Pancreas (tissue), 10 donors: ENCODE results near the gene PTPN5. TPM values are rescaled to one million over a fixed set of nuclear protein-coding genes. Genes with fewer than 3 reads are reported as not detected.

Experiments used
- ATAC-seq, 4 donors: fragments of 200-7000 bp; cut with Tn5 transposase; one replicate each; pipeline versions ENCODE4 v1.8.0 to v1.9.1; 2020; ENCODE audit warnings: mild to moderate bottlenecking in 4 of 4, moderate library complexity in 4 of 4
- DNase-seq, 6 donors: peaks; one replicate each; pipeline ENCODE4 v3.0.0-alpha.2; 2020
- FAIRE-seq: peaks from 2 replicates; lab custom pipeline; 2012; peaks lifted over from hg19 to GRCh38; lab: Jason Lieb, UNC
- H3K27ac ChIP-seq, 4 donors: fragments of 200-600 bp; sonication (generic); 1 replicate in 3 of 4; 2 replicates in 1 of 4; pipeline versions ENCODE4 v1.5.0 to v1.8.0; 2020
- H3K27me3 ChIP-seq, 4 donors: fragments of 200-600 bp; one replicate each; pipeline ENCODE4 v1.8.0; 2021
- H3K36me3 ChIP-seq, 3 donors: fragments of 200-600 bp; sonication (generic) in 1 of 3; one replicate each; pipeline versions ENCODE4 v1.5.0 to v1.8.0; 2020 to 2021
- H3K4me1 ChIP-seq, 3 donors: fragments of 200-600 bp; one replicate each; pipeline ENCODE4 v1.8.0; 2021
- H3K4me3 ChIP-seq, 4 donors: fragments of 200-600 bp; sonication (generic) in 2 of 4; one replicate each; pipeline versions ENCODE4 v1.5.0 to v1.8.0; 2020 to 2021
- H3K9me3 ChIP-seq, 4 donors: fragments of 200-600 bp; one replicate each; pipeline ENCODE4 v1.8.0; 2021
- WGBS, 2 donors: extraction: QIAGEN DNeasy Blood & Tissue Kit; methylation state at CpG; one replicate each; pipeline ENCODE4 v1.1.7; 2013; 5-methylcytosine and 5-hydroxymethylcytosine counted together
- intact Hi-C, 3 donors: fragments of 100-400 bp; cut with DNase I; formaldehyde crosslinking; loops; one replicate each; pipeline versions ENCODE4 v1.11.1 to v1.14.2; 2022
- polyA plus RNA-seq, 2 donors: library from polyadenylated mRNA; stranded (reverse); fragments of 200-250 nt; gene quantifications; one replicate each; pipeline ENCODE4 v1.2.3, GENCODE V29; 2013
- total RNA-seq, 6 donors: library from RNA; stranded (reverse); fragmentation: NEBNext Ultra II Directional in 4 of 6; extraction: Animal tissue kit (Norgen Biotek cat#: 25700) in 4 of 6; gene quantifications; one replicate each; pipeline versions ENCODE4 v1.2.1 to v1.2.4, GENCODE V29; 2021 to 2023
- TF ChIP-seq, protein P1 (sequence below), 4 donors: fragments of 200-600 bp; sonication (generic) in 3 of 4; IDR thresholded peaks; one replicate each; pipeline versions ENCODE4 v1.5.0 to v1.8.0; 2021; ENCODE audit warnings: antibody characterized with exemption in 4 of 4
- donor health status: healthy with polysubstance abuse.
- donor health status: DM: no; HTN: no; CAD: no; lungs with moderate emphysema.
- donor health status: DM: no; HTN: no; CAD: no.
- donor health status: control.
- donor health status: control.
- donor health status: Bipolar disorder and iron deficiency.
- donor health status: DM: yes; HTN: yes; CAD: no.
- donor health status: DM: no; HTN: no; CAD: no.
- donor health status: DM: no; HTN: no; CAD: no.
- donor health status: DM: yes; HTN: yes; CAD: no.

The PTPN5 gene
- total and polyA plus RNA-seq, 8 donors, result 0.09 to 1.3 (median 0.38) TPM

GRCh38 chr11:18761741-18762140, 29.9 kb downstream of the PTPN5 start:
- TF ChIP-seq, protein P1, sequence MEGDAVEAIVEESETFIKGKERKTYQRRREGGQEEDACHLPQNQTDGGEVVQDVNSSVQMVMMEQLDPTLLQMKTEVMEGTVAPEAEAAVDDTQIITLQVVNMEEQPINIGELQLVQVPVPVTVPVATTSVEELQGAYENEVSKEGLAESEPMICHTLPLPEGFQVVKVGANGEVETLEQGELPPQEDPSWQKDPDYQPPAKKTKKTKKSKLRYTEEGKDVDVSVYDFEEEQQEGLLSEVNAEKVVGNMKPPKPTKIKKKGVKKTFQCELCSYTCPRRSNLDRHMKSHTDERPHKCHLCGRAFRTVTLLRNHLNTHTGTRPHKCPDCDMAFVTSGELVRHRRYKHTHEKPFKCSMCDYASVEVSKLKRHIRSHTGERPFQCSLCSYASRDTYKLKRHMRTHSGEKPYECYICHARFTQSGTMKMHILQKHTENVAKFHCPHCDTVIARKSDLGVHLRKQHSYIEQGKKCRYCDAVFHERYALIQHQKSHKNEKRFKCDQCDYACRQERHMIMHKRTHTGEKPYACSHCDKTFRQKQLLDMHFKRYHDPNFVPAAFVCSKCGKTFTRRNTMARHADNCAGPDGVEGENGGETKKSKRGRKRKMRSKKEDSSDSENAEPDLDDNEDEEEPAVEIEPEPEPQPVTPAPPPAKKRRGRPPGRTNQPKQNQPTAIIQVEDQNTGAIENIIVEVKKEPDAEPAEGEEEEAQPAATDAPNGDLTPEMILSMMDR (IDR thresholded peaks at IDR 0.05), result no peak
- no peak overlapping the region for H3K27ac ChIP-seq
- 69 to 82% methylated on average over 11 of the region's 11 CpGs for WGBS, 2 donors
- FAIRE-seq (no peak), ATAC-seq (no peak), DNase-seq (no peak)
- H3K27me3 ChIP-seq, result no peaks in the 10 kb centered on the region
- H3K9me3 ChIP-seq, result no peaks in the 10 kb centered on the region
- intact Hi-C loops, result no loop called here
- H3K4me1 ChIP-seq, result no peaks in the 10 kb centered on the region
- no peak overlapping the region for H3K4me3 ChIP-seq
- no peaks in the 10 kb centered on the region for H3K36me3 ChIP-seq

- Histone ChIP-seq H3K4me3 (no peak overlapping the region), H3K36me3 (no peaks in the 10 kb centered on the region), H3K27ac (no peak overlapping the region), H3K9me3 (no peaks in the 10 kb centered on the region), H3K4me1 (no peaks in the 10 kb centered on the region), H3K27me3 (no peaks in the 10 kb centered on the region)
- 70 to 72% methylated on average over 3 of the region's 3 CpGs for WGBS, 2 donors
- FAIRE-seq, result no peak
- no peak for DNase-seq
- TF ChIP-seq, protein P1 (IDR thresholded peaks at IDR 0.05), result no peak
- no peak for ATAC-seq
- intact Hi-C loops, result no loop called here
Observed at GRCh38 chr11:18761144-18761543, 30.5 kb downstream of the PTPN5 start.

GRCh38 chr11:18757811-18758210, 33.8 kb downstream of the PTPN5 start:
- no peaks in the 10 kb centered on the region for H3K27me3 ChIP-seq
- FAIRE-seq (no peak), ATAC-seq (no peak), DNase-seq (no peak)
- TF ChIP-seq, protein P1 (IDR thresholded peaks at IDR 0.05), result no peak
- no peak overlapping the region for H3K4me3 ChIP-seq
- H3K4me1 ChIP-seq, result no peaks in the 10 kb centered on the region
- no peaks in the 10 kb centered on the region for H3K36me3 ChIP-seq
- WGBS, 2 donors, result 16 to 23% methylated on average over 3 of the region's 3 CpGs
- intact Hi-C loops, result no loop called here
- no peak overlapping the region for H3K27ac ChIP-seq
- H3K9me3 ChIP-seq, result no peaks in the 10 kb centered on the region

- Histone ChIP-seq H3K27ac (no peak overlapping the region), H3K36me3 (no peaks in the 10 kb centered on the region), H3K27me3 (no peaks in the 10 kb centered on the region), H3K9me3 (no peaks in the 10 kb centered on the region), H3K4me3 (no peak overlapping the region), H3K4me1 (no peaks in the 10 kb centered on the region)
- 89 to 92% methylated on average over 2 of the region's 2 CpGs for WGBS, 2 donors
- intact Hi-C loops, result no loop called here
- ATAC-seq, result no peak
- DNase-seq, result no peak
- TF ChIP-seq, protein P1 (IDR thresholded peaks at IDR 0.05), result no peak
- FAIRE-seq, result no peak
Observed at GRCh38 chr11:18756889-18757288, 34.7 kb downstream of the PTPN5 start.

DNA sequence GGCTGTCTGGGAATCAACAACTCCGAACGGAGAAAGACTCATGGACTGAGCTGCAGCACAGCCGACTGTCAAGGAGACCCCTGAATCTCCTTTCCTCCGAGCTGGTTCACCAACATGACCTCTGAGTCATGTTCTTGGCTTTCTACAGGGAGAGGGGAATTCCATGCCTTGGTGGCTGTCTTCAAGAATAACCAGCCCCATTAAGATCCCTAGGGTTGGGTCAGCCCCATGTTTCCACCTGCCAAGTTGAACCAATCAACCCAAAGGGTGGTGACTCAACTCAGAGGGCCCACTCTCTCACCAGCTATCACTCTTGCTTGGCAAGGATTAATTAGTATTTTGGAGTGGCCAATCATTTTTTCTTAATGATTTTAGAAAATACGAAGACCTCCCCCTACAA, 37.3 kb downstream of the PTPN5 start:
- H3K27ac ChIP-seq, result no peak overlapping the region
- H3K4me1 ChIP-seq, result no peaks in the 10 kb centered on the region
- 41 to 57% methylated on average over 4 to 5 of the region's 5 CpGs for WGBS, 2 donors
- H3K36me3 ChIP-seq, result no peaks in the 10 kb centered on the region
- TF ChIP-seq, protein P1 (IDR thresholded peaks at IDR 0.05), result no peak
- intact Hi-C loops, result no loop called here
- H3K27me3 ChIP-seq, result no peaks in the 10 kb centered on the region
- DNase-seq (no peak), FAIRE-seq (no peak), ATAC-seq (no peak)
- no peak overlapping the region for H3K4me3 ChIP-seq
- no peaks in the 10 kb centered on the region for H3K9me3 ChIP-seq
